ENCODE measurements around the gene ZPBP2. TPM values are rescaled to one million over a fixed set of nuclear protein-coding genes. Genes with fewer than 3 reads are reported as not detected.

The ZPBP2 gene
- total and polyA plus RNA-seq, 2 of the 13 experiments (the other 11 are each of a cell fraction or from before 2014, with no cell fraction given) = not detected

- TF ChIP-seq ZBTB10 (CRISPR knock-in tag; IDR thresholded peaks at IDR 0.05; ENCODE audit: borderline replicate concordance) = peak; percentile 97; the same call in 1 of the 2 replicates
- TF ChIP-seq ZBTB1 (CRISPR knock-in tag; IDR thresholded peaks at IDR 0.05; ENCODE audit: borderline replicate concordance) = peak; percentile 94
- TF ChIP-seq ZNF430 (CRISPR knock-in tag; IDR thresholded peaks at IDR 0.05) = peak; percentile 100
- peak; percentile 81; the same call in 1 of the 2 replicates for TF ChIP-seq FUBP1 (CRISPR knock-in tag; IDR thresholded peaks at IDR 0.05; ENCODE audit: borderline replicate concordance)
- TF ChIP-seq ZNF670 (CRISPR knock-in tag; IDR thresholded peaks at IDR 0.05; ENCODE audit: borderline replicate concordance) = peak; percentile 96
- peak; percentile 94 for TF ChIP-seq ZBTB38 (CRISPR knock-in tag; IDR thresholded peaks at IDR 0.05)
- TF ChIP-seq ZNF230 (CRISPR knock-in tag; IDR thresholded peaks at IDR 0.05) = peak; percentile 97
- no peak; the same call in 1 of the 2 replicates for TF ChIP-seq THYN1 (CRISPR knock-in tag; IDR thresholded peaks at IDR 0.05; ENCODE audit: borderline replicate concordance, low read depth)
- 0 out of 2 replicates have a peak, but pooled peaks have one; percentile 21 for TF ChIP-seq ONECUT2 (CRISPR knock-in tag; IDR thresholded peaks at IDR 0.05)
- peak; percentile 78 for TF ChIP-seq ZMYM3 (CRISPR knock-in tag; IDR thresholded peaks at IDR 0.05)
- TF ChIP-seq MXD3 (CRISPR knock-in tag; IDR thresholded peaks at IDR 0.05) = peak; percentile 90
- TF ChIP-seq SRF (IDR thresholded peaks at IDR 0.05; ENCODE audit: low read depth, low read length) = no peak
- peak; percentile 97 for TF ChIP-seq FOXJ3 (CRISPR knock-in tag; IDR thresholded peaks at IDR 0.05; ENCODE audit: borderline replicate concordance)
- peak; percentile 77; the same call in 1 of the 2 replicates for TF ChIP-seq XBP1 (CRISPR knock-in tag; IDR thresholded peaks at IDR 0.05)
- TF ChIP-seq AKAP8 (CRISPR knock-in tag; IDR thresholded peaks at IDR 0.05) = peak; percentile 98
- TF ChIP-seq TSC22D2 (CRISPR knock-in tag; IDR thresholded peaks at IDR 0.05; ENCODE audit: borderline replicate concordance) = peak; percentile 76; the same call in 1 of the 2 replicates
- no peak for TF ChIP-seq AKNA (CRISPR knock-in tag; IDR thresholded peaks at IDR 0.05; ENCODE audit: borderline replicate concordance)
- peak; percentile 62; the same call in 1 of the 2 replicates for TF ChIP-seq ZNF138 (CRISPR knock-in tag; IDR thresholded peaks at IDR 0.05; ENCODE audit: low read depth)
These were observed 56.1 kb downstream of the ZPBP2 start (continued) for GRCh38 chr17:39923836-39924690.
